Smooth muscle cell (in vitro differentiated cells): Measurements from ENCODE around the gene NEDD9. TPM values are rescaled to one million over a fixed set of nuclear protein-coding genes. Genes with fewer than 3 reads are reported as not detected.

Experiments
- DNase-seq: peaks from one replicate; lab custom pipeline; 2025; ENCODE audit not compliant: unreplicated experiment; lab: John Stamatoyannopoulos, UW
- H2AFZ ChIP-seq: fragments of 200-600 bp; sonication (generic); 2 replicates; pipeline ENCODE4 v1.6.0; 2016; ENCODE audit warnings: antibody characterized with exemption, low read depth, mild to moderate bottlenecking
- H3F3A ChIP-seq: fragments of 200-600 bp; sonication (generic); 2 replicates; pipeline ENCODE4 v1.6.0; 2017; ENCODE audit warnings: antibody characterized with exemption, low read depth
- H3K27ac ChIP-seq: fragments of 200-600 bp; sonication (generic); 2 replicates; pipeline ENCODE4 v1.5.1; 2016; ENCODE audit warnings: low read depth, mild to moderate bottlenecking
- H3K27me3 ChIP-seq: fragments of 200-600 bp; sonication (generic); 2 replicates; pipeline ENCODE4 v1.6.1; 2016; ENCODE audit warnings: low read depth, mild to moderate bottlenecking
- H3K36me3 ChIP-seq: fragments of 200-600 bp; sonication (generic); 2 replicates; pipeline ENCODE4 v1.5.1; 2016; ENCODE audit warnings: low read depth
- H3K4me1 ChIP-seq: fragments of 200-600 bp; sonication (generic); 2 replicates; pipeline ENCODE4 v1.5.1; 2016; ENCODE audit warnings: low read depth
- H3K4me2 ChIP-seq: fragments of 200-600 bp; sonication (generic); 2 replicates; pipeline ENCODE4 v1.6.0; 2016; ENCODE audit warnings: mild to moderate bottlenecking
- H3K4me3 ChIP-seq: fragments of 200-600 bp; sonication (generic); 2 replicates; pipeline ENCODE4 v1.5.1; 2016; ENCODE audit warnings: mild to moderate bottlenecking
- H3K79me2 ChIP-seq: fragments of 200-600 bp; sonication (generic); 2 replicates; pipeline ENCODE4 v1.6.0; 2016; ENCODE audit warnings: low read depth, mild to moderate bottlenecking
- H3K9ac ChIP-seq: fragments of 200-600 bp; sonication (generic); 2 replicates; pipeline ENCODE4 v1.6.0; 2016; ENCODE audit warnings: low read depth
- H3K9me3 ChIP-seq: fragments of 200-600 bp; sonication (generic); replicated peaks from 2 replicates; pipeline ENCODE4 v1.5.1; 2016; ENCODE audit warnings: low read depth
- H4K20me1 ChIP-seq: fragments of 200-600 bp; sonication (generic); 2 replicates; pipeline ENCODE4 v1.6.0; 2016; ENCODE audit warnings: low read depth
- WGBS: methylation state at CpG from one replicate; pipeline ENCODE4 v1.1.7; 2016; ENCODE audit warnings: low lambda C conversion rate; 5-methylcytosine and 5-hydroxymethylcytosine counted together
- polyA plus RNA-seq: library from polyadenylated mRNA; unstranded; fragments of >200 nt; fragmentation: Nextera tagmentation; extraction: Ambion mirVana; gene quantifications from 2 replicates; pipeline ENCODE4 v1.2.1, GENCODE V29; 2016
- total RNA-seq: library from RNA; depleted of rRNA; stranded (reverse); fragments of >200 nt; gene quantifications from 2 replicates; pipeline ENCODE4 v1.2.3, GENCODE V29; 2014
- TF ChIP-seq, protein P1 (sequence below): fragments of 200-600 bp; sonication (generic); IDR thresholded peaks from 2 replicates; pipeline ENCODE4 v1.5.1; 2017; ENCODE audit warnings: borderline replicate concordance, mild to moderate bottlenecking, antibody characterized with exemption; ENCODE audit not compliant: insufficient read depth, poor library complexity, severe bottlenecking

Gene NEDD9
- total and polyA plus RNA-seq, 2 experiments from 2014 or later, result 85.6 to 127 TPM

DNA sequence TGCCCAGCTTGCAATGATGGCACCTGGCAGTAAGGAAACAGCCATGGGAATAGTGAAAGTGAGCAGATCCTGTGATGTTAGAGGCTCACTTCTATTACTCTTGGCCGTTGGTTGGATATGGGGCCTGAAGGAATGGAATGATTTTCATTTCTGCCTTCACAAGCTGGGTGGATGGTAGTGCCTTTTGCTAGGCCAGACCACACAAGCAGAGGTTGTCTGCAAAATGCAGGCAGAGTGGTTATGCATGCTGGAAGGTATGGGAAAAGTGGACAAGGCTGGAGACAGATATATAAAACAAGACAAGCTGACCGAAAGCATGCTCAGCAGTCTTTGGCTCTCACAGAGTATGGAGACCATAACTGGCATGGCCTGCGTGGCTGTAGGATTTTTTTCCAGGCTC is 70.2 kb downstream of the NEDD9 start:
- DNase-seq, result no peak
- H3K9ac ChIP-seq, result no peak overlapping the region
- no peak overlapping the region for H3K27ac ChIP-seq
- H2AFZ ChIP-seq, result no peak overlapping the region
- no peaks in the 10 kb centered on the region for H4K20me1 ChIP-seq
- H3K4me3 ChIP-seq, result no peak overlapping the region
- no peaks in the 10 kb centered on the region for H3K79me2 ChIP-seq
- 95% methylated on average over 3 of the region's 3 CpGs for WGBS
- no peaks in the 10 kb centered on the region for H3K36me3 ChIP-seq
- no peaks in the 10 kb centered on the region for H3K27me3 ChIP-seq
- TF ChIP-seq, protein P1, sequence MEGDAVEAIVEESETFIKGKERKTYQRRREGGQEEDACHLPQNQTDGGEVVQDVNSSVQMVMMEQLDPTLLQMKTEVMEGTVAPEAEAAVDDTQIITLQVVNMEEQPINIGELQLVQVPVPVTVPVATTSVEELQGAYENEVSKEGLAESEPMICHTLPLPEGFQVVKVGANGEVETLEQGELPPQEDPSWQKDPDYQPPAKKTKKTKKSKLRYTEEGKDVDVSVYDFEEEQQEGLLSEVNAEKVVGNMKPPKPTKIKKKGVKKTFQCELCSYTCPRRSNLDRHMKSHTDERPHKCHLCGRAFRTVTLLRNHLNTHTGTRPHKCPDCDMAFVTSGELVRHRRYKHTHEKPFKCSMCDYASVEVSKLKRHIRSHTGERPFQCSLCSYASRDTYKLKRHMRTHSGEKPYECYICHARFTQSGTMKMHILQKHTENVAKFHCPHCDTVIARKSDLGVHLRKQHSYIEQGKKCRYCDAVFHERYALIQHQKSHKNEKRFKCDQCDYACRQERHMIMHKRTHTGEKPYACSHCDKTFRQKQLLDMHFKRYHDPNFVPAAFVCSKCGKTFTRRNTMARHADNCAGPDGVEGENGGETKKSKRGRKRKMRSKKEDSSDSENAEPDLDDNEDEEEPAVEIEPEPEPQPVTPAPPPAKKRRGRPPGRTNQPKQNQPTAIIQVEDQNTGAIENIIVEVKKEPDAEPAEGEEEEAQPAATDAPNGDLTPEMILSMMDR, result no peak
- no peak overlapping the region for H3K4me2 ChIP-seq
- H3F3A ChIP-seq, result no peaks in the 10 kb centered on the region
- peaks cover 10% of the 10 kb centered on the region for H3K4me1 ChIP-seq
- H3K9me3 ChIP-seq, result no peaks in the 10 kb centered on the region

DNA sequence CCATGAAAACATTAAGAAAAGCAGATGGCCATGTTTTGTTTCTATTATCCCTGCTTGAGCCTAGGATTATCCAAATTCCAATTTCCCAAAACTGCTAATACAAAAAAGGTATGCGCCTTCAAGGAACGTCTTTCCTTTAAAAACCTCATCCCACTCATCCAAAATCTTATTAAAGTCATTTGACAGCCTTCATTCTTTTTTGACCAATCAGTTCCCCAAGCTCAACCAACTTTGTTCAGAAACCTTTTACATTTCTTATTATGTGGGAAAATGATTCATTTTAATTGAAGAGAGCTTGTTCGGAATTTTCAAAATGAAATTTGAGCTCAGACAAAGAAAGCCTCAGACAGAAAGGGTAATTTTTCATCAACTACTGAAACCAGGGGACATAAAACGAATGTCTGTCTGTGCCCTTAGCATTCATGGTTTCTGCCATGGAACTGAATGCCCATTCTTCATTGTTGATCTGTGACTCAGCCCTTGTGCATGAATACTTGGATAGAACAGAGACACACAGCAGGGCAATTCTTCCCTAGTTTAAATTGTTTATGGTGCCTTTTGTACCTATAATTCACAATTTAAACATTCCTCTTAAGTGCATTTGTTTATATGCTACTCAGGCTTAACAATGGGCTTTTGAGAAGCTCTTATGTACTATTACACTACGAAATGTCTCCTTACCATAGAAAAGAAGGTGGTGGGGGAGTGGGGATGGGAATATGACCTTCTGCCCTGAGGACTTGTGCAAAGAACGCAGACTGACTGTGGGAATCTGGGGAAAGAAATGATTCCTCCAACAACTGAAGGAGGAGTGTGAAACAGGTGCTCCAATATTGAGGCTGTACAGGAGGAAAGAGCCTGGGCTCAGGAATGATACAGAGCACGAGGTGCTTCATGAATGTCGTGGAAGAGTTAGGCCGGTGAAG is 71.2 kb downstream of the NEDD9 start:
- peak overlapping the region; percentile 28 for H3K27ac ChIP-seq
- no peaks in the 10 kb centered on the region for H3K79me2 ChIP-seq
- peaks cover 10% of the 10 kb centered on the region for H3K4me1 ChIP-seq
- no peak for DNase-seq
- H3K4me3 ChIP-seq, result no peak overlapping the region
- no peaks in the 10 kb centered on the region for H4K20me1 ChIP-seq
- H2AFZ ChIP-seq, result no peak overlapping the region
- H3F3A ChIP-seq, result no peaks in the 10 kb centered on the region
- H3K9ac ChIP-seq, result no peak overlapping the region
- H3K4me2 ChIP-seq, result peak overlapping the region; percentile 9
- 65% methylated on average over 9 of the region's 9 CpGs for WGBS
- no peaks in the 10 kb centered on the region for H3K27me3 ChIP-seq
- no peaks in the 10 kb centered on the region for H3K36me3 ChIP-seq
- TF ChIP-seq, protein P1, result no peak
- no peaks in the 10 kb centered on the region for H3K9me3 ChIP-seq

DNA sequence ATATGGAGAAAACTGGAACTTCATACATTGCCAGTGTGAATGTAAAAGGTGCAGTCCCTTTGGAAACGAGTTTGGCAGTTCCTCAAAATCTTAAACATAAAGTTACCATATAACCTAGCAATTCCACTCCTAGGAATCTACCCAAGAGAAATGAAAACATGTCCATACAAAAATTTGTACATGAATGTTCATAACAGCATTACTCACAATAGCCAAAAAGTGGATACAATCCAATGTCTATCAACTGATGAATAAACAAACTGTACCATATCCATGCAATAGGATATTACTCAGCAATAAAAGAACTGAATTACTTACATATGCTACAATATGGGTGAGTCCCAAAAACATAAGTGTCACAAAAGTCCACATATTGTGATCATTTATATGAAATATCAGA is 72.3 kb downstream of the NEDD9 start:
- H4K20me1 ChIP-seq, result no peaks in the 10 kb centered on the region
- WGBS, result 100% methylated on average over 1 of the region's 1 CpG
- H3K4me3 ChIP-seq, result no peak overlapping the region
- no peak overlapping the region for H2AFZ ChIP-seq
- H3F3A ChIP-seq, result no peaks in the 10 kb centered on the region
- no peaks in the 10 kb centered on the region for H3K36me3 ChIP-seq
- TF ChIP-seq, protein P1, result no peak
- H3K4me2 ChIP-seq, result no peak overlapping the region
- H3K9ac ChIP-seq, result no peak overlapping the region
- H3K9me3 ChIP-seq, result no peaks in the 10 kb centered on the region
- H3K27ac ChIP-seq, result no peak overlapping the region
- DNase-seq, result no peak
- peaks cover 10% of the 10 kb centered on the region for H3K4me1 ChIP-seq
- no peaks in the 10 kb centered on the region for H3K27me3 ChIP-seq
- no peaks in the 10 kb centered on the region for H3K79me2 ChIP-seq

DNA sequence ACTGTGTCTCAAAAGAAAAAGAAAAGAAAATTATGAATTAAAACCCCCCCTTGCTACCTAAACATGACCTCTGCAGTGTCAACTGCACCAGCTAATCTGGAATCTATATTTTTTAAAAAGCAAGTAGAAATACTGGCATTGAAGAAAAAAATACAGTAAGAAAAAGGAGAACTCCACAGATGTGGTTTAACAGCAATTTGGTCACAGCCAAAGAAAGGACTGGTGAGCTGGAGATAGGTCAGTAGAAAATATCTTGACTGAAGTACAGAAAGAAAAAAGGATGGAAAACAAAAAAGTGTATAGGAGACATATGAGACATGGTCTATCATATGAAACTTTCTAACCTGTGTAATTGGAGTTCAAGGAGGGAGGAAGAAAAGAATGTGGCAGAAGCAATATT is 76.9 kb downstream of the NEDD9 start:
- TF ChIP-seq, protein P1, result no peak
- DNase-seq, result no peak
- no peaks in the 10 kb centered on the region for H3K27me3 ChIP-seq

More for the DNA sequence above, 76.9 kb downstream of the NEDD9 start:
- Histone ChIP-seq H3K9ac (no peak overlapping the region), H3K4me2 (no peak overlapping the region), H3K27ac (no peak overlapping the region), H3K9me3 (no peaks in the 10 kb centered on the region), H4K20me1 (no peaks in the 10 kb centered on the region), H3F3A (no peaks in the 10 kb centered on the region), H3K79me2 (no peaks in the 10 kb centered on the region), H3K4me3 (no peak overlapping the region), H2AFZ (no peak overlapping the region), H3K36me3 (no peaks in the 10 kb centered on the region), H3K4me1 (no peaks in the 10 kb centered on the region)
